Measurements from ENCODE around the gene FRMD4A.
"Not testable (repeated sequence)": the region's sequence is repeated elsewhere in the genome, so short reads cannot be mapped to it uniquely, and the experiment has no call there.

The FRMD4A gene

GRCh38 chr10:13719425-13719824, 611.3 kb downstream of the FRMD4A start:
- DNase-seq (ENCODE audit: insufficient read length, low spot score) (no peak), FAIRE-seq (peak; percentile 68)
- no peak for TF ChIP-seq PAX5 (IDR thresholded peaks at IDR 0.05; ENCODE audit: insufficient read depth, low read length, severe bottlenecking)

GRCh38 chr10:13718820-13719219, 611.9 kb downstream of the FRMD4A start:
- TF ChIP-seq POLR2A (IDR thresholded peaks at IDR 0.05; ENCODE audit: low read depth, low read length) (no peak), POU2F2 (IDR thresholded peaks at IDR 0.05; ENCODE audit: low read depth, low read length) (no peak), PAX5 (IDR thresholded peaks at IDR 0.05; ENCODE audit: insufficient read depth, low read length, severe bottlenecking) (no peak), SPI1 (IDR thresholded peaks at IDR 0.05; ENCODE audit: low read depth, low read length) (no peak), POLR2AphosphoS5 (IDR thresholded peaks at IDR 0.05; ENCODE audit: low read depth, low read length) (no peak), TAF1 (IDR thresholded peaks at IDR 0.05; ENCODE audit: low read depth, low read length) (no peak)
- no peak for DNase-seq (ENCODE audit: insufficient read length, low spot score)
- FAIRE-seq = peak; percentile 86

GRCh38 chr10:13717936-13718772, 612.6 kb downstream of the FRMD4A start:
- TF ChIP-seq PAX5 (IDR thresholded peaks at IDR 0.05; ENCODE audit: insufficient read depth, low read length, severe bottlenecking) = no peak
- DNase-seq (ENCODE audit: insufficient read length, low spot score) (no peak), FAIRE-seq (no peak)

- DNase-seq (ENCODE audit: insufficient read length, low spot score) (no peak), FAIRE-seq (no peak)
- TF ChIP-seq POLR2AphosphoS5 (IDR thresholded peaks at IDR 0.05; ENCODE audit: low read depth, low read length) = no peak
- no peak for TF ChIP-seq POU2F2 (IDR thresholded peaks at IDR 0.05; ENCODE audit: low read depth, low read length)
- TF ChIP-seq SPI1 (IDR thresholded peaks at IDR 0.05; ENCODE audit: low read depth, low read length) = no peak
- TF ChIP-seq PAX5 (IDR thresholded peaks at IDR 0.05; ENCODE audit: insufficient read depth, low read length, severe bottlenecking) = no peak
- TF ChIP-seq TAF1 (IDR thresholded peaks at IDR 0.05; ENCODE audit: low read depth, low read length) = no peak
- no peak for TF ChIP-seq POLR2A (IDR thresholded peaks at IDR 0.05; ENCODE audit: low read depth, low read length)
These were observed 613.2 kb downstream of the FRMD4A start for GRCh38 chr10:13717571-13717935.

- DNase-seq (ENCODE audit: insufficient read length, low spot score) (no peak), FAIRE-seq (no peak)
- no peak for TF ChIP-seq SPI1 (IDR thresholded peaks at IDR 0.05; ENCODE audit: low read depth, low read length)
- no peak for TF ChIP-seq POLR2A (IDR thresholded peaks at IDR 0.05; ENCODE audit: low read depth, low read length)
- TF ChIP-seq TAF1 (IDR thresholded peaks at IDR 0.05; ENCODE audit: low read depth, low read length) = no peak
- no peak for TF ChIP-seq POLR2AphosphoS5 (IDR thresholded peaks at IDR 0.05; ENCODE audit: low read depth, low read length)
- TF ChIP-seq PAX5 (IDR thresholded peaks at IDR 0.05; ENCODE audit: insufficient read depth, low read length, severe bottlenecking) = no peak
- no peak for TF ChIP-seq POU2F2 (IDR thresholded peaks at IDR 0.05; ENCODE audit: low read depth, low read length)
These were observed 614.3 kb downstream of the FRMD4A start for GRCh38 chr10:13716081-13717071.

GRCh38 chr10:13715596-13715995, 615.1 kb downstream of the FRMD4A start:
- not testable (repeated sequence) for FAIRE-seq

GRCh38 chr10:13715100-13715499, 615.6 kb downstream of the FRMD4A start:
- DNase-seq (ENCODE audit: insufficient read length, low spot score) (no peak), FAIRE-seq (no peak)
- TF ChIP-seq TAF1 (IDR thresholded peaks at IDR 0.05; ENCODE audit: low read depth, low read length) (no peak), POLR2A (IDR thresholded peaks at IDR 0.05; ENCODE audit: low read depth, low read length) (no peak), SPI1 (IDR thresholded peaks at IDR 0.05; ENCODE audit: low read depth, low read length) (no peak), POU2F2 (IDR thresholded peaks at IDR 0.05; ENCODE audit: low read depth, low read length) (no peak), POLR2AphosphoS5 (IDR thresholded peaks at IDR 0.05; ENCODE audit: low read depth, low read length) (no peak), PAX5 (IDR thresholded peaks at IDR 0.05; ENCODE audit: insufficient read depth, low read length, severe bottlenecking) (no peak)

More at GRCh38 chr10:13715596-13715995, 615.1 kb downstream of the FRMD4A start:
- not testable (repeated sequence) for DNase-seq (ENCODE audit: insufficient read length, low spot score)

GRCh38 chr10:13712837-13713581, 617.7 kb downstream of the FRMD4A start:
- FAIRE-seq (peak; percentile 90), DNase-seq (ENCODE audit: insufficient read length, low spot score) (no peak)
- TF ChIP-seq POLR2AphosphoS5 (IDR thresholded peaks at IDR 0.05; ENCODE audit: low read depth, low read length) (peak; percentile 45; the same call in 1 of the 2 replicates), PAX5 (IDR thresholded peaks at IDR 0.05; ENCODE audit: insufficient read depth, low read length, severe bottlenecking) (no peak), SPI1 (IDR thresholded peaks at IDR 0.05; ENCODE audit: low read depth, low read length) (peak; percentile 95), TAF1 (IDR thresholded peaks at IDR 0.05; ENCODE audit: low read depth, low read length) (peak; percentile 68; the same call in 1 of the 2 replicates), POU2F2 (IDR thresholded peaks at IDR 0.05; ENCODE audit: low read depth, low read length) (peak; percentile 83; the same call in 1 of the 2 replicates), POLR2A (IDR thresholded peaks at IDR 0.05; ENCODE audit: low read depth, low read length) (peak; percentile 55; the same call in 1 of the 2 replicates)

GRCh38 chr10:13712476-13712836, 618.3 kb downstream of the FRMD4A start:
- no peak for FAIRE-seq
- TF ChIP-seq SPI1 (IDR thresholded peaks at IDR 0.05; ENCODE audit: low read depth, low read length) = no peak; the same call in 1 of the 2 replicates
- no peak for TF ChIP-seq POU2F2 (IDR thresholded peaks at IDR 0.05; ENCODE audit: low read depth, low read length)
- TF ChIP-seq PAX5 (IDR thresholded peaks at IDR 0.05; ENCODE audit: insufficient read depth, low read length, severe bottlenecking) = no peak
- no peak for DNase-seq (ENCODE audit: insufficient read length, low spot score)
